ENCODE measurements around the gene DIP2A.

Gene DIP2A

DNA sequence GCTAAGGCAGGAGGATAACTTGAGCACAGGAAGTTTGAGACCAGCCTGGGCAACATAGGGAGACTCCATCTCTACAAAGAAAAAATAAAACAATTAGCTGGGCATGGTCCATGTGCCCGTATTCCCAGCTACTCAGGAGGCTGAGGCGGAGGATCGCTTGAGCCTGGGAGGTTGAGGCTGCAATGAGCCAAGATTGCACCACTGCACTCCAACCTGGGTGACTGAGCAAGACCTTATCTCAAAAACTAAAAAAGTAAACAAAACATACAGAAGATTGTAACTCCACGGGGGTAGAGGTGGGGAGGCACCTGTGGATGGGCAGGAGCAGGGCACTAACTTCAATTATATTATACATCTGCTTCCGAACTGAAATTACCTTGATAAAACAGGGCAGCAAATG is 141.6 kb downstream of the DIP2A start:
- no peak for DNase-seq

DNA sequence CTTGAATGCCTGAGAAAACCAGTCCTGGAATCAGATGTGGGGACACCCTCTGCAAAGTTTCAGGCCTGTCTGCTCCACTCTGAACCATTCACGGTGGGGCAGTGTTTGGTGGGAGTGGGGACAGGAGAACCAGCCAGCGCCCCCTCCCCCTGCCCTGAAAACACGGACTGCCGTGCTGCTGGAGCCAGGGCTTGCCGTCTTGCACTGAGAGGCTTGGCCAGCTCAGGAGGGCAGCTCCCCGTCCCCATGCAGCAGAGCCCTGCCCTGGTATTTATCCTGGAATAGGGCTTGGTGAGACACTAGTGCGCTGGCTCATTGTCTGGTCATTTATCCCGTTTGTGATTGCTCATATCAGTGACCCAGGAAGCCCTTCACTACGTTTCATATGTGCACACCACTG is 142.3 kb downstream of the DIP2A start:
- DNase-seq, result no peak

DNA sequence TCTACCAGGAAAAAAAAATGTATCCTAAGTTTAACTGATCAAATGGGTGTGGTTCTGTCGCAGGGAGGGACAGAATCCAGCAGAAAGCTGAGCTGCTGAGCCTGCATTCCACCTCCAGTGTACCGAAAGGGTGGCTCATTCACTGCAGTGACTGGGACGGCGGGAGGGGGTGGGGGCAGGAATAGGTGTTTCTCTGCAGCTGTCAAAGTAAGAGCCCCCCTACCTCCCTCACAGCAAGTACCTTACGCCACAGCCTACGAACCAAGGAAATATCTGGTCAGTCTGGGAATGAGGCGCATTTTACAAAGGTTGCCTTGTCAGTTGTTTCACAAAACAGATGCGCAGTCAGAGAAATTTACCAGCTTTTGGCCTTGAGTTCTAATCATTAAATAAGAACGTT is 144.5 kb downstream of the DIP2A start:
- no peak for DNase-seq

DNA sequence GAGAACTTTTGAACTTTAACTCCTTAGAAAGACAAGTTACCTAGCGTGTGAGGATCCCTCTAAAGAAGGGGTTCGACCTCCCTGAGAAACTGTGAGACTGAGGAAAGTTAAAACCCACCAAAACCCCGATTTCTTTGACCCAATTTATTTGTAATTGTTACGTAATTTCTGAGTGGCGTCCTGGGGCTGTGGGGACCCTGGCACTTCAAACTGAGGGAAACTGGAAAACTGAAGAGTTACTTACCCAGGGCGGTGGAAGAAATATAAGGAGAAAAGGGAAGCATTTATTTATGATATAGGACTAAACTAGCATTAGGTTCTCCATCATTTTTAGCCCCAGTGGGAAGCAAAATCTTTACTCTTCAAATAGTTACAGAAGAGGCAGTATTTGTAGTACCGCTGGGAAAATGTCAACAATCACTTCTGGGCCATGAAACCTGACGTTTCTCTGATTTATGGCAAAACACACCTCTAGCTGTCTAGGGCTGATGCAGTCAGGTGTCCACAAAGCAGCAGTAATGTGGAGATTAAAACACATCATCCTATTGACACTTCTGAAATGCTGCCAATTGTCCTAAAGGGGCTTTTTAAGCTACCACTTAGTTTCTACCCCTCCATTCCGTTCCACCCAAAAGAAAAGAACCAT is 145.8 kb downstream of the DIP2A start:
- no peak for DNase-seq

DNA sequence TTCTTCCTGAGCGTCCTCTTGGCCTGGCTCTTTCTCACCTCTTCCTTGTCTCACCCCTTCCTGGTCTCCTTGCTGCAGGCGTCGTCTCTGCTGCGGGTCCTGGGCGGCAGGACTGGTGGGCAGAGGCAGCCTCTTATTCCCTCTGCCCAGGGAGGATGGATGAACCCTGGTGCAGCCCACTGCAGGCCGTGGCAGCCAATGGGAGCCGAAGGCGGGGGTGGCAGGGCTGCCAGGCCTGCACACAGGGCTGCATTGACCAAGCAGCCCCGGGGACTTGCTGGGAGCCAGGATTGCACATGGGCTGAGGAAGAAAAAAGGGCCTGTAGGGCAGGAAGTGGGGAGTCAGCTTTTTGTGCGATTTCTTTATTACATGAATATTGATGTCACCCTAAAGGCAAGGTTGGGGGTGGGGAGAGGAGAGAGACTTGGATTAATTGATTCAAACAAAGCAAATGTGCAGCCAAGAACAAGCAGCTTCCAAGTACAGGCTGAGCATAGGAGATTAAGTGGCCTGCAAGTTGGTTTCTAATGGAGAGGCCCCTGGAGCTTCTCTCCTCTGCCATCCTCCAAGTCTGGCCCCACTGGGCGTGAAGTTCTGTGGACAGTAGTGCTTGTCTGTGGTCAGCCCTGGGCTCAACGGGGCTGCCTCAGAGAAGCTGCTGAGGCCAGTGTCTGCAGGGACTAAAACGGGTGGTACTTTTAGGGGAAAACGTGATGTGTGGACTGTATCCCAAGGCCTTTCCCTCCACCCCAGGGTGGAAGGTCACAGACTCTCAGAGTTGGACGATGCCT is 146.5 kb downstream of the DIP2A start, which contains the start of gene S100B:
TSS of gene S100B (minus strand) at position 108 of the 792 bp plus-strand sequence. CDS start 2,667 bp downstream, outside the sequence.
- no peak for DNase-seq

DNA sequence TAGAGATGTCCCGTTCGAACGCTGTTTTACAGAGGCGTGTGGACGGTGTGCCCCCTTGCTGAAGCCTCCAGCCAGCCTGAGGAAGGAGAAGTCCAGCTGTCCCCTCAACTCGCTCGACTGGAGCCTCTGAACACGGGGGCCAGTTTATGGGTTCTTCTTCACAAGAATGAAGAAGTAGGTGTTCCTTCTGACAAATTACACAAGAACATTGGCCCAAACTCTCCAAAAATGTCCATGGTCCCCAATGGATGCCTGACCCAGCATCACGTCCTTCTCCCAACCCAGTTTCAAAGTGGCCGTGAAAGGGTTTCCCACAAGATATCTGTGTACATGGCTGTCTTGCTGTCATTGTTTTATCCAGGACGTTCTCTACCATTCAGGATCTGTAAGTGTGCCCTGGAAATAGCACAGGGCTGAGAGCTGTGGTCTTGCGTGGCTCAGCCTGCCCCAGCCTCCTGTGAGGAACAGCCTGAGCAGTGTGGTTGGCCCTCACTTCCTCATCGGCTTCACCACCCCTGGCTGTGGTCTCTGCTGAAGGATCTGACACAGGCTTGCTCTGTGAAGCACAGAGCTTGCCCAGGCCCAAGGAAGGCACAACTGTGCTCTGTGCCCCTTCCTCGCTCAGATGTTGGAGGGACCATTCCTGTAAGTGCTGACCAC is 147.2 kb downstream of the DIP2A start:
- DNase-seq, result no peak

DNA sequence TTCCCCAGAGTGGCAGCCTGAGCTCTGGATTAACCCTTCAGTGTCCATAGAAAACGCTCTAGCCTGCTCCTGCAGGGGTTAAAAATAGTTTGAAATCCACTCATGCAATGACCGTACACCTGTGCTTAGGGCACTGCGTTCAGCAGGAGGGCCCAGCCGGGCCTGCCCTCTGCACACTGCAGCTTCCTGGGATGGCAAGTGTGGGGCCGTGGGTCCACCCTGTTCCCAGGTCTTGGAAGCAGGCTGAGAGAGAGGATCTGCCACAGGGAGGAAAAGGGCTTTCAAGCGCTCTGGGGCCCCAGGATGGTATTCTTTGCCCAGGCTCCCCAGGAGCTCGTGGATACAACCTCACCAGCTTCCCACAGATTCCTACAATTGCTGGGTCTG is 147.7 kb downstream of the DIP2A start:
- no peak for DNase-seq

DNA sequence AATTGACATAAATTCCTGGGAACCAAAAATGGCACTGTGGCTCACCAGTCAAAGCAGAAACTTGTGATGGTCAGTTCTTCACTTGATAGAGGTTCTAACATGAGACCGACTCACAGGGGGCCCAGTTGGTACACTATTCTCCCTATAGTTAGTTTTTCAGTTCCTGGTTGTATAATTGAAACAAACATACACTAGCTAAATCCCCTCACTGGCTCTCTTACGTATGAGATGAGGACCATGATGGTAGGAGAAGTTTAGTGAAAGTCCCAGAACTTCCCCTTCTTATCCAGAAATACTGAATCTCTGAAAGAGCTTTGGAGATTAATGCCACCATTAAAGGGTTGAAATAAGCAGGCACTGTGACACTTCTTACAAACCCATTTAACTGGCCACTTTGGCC is 148.9 kb downstream of the DIP2A start:
- no peak for DNase-seq

DNA sequence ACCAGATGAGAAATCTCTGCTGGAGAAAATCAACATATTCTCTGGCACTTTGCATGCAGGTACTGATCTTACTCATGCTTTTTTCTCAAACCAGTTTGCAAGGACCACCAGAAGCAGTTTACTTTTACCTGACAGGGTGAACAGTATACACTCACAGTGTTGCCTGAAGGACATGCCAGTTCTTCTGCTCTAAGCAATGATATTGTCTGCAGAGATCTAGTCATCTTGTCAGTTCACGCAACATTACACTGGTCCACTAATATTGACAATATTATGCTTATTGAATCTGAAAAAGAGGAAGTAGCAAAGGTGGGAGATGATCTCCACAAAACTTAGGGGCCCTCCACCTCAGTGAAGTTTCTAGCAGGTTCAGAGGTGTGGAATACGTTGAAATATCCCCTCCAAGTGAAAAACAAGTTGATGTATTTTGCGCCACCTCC is 150.0 kb downstream of the DIP2A start:
- no peak for DNase-seq

DNA sequence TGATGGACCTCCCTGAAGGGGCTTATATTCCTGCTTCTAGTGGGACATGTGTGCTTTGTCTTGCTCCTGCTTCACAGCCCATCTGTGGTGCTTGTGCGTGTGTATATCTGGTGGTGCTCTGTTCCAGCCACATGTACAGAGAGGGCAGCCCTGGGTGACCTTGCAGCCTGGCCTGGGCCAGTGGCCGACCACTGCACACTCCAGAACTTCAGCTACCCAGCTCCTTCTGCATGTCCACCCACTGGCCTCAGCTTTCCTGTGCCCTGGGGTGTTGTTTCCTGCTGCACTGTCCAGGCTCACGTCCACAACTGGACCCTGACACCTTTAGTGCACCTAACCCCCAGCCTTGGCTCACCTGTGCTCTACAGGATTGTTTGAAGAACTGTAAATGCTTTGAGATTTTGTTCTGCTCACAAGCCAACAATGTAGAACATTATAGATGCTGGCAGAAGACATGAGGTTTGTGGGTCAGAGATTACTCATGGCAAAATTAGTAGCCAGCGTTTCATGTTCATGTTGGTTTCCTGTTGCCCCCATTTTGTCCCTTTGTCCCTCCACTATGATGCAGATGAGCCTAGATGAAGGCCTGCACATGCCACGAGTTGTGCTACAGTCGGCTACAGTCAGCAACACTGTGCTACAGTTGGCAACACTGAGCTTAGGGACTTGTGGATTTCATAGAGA is 151.5 kb downstream of the DIP2A start:
- DNase-seq, result no peak

DNA sequence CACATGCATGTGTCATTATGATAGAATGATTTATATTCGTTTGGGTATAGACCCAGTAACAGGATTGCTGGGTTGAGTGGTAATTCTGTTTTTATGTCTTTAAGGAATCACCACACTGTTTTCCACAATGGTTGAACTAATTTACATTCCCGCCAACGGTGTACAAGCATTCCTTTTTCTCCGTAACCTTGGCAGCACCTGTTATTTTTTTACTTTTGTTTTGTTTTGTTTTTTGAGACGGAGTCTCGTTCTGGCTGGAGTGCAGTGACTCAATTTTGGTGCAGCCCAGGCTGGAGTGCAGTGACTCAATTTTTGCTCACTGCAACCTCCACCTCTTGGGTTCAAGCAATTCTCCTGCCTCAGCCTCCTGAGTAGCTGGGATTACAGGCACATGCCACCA is 154.7 kb downstream of the DIP2A start:
- DNase-seq, result no peak

DNA sequence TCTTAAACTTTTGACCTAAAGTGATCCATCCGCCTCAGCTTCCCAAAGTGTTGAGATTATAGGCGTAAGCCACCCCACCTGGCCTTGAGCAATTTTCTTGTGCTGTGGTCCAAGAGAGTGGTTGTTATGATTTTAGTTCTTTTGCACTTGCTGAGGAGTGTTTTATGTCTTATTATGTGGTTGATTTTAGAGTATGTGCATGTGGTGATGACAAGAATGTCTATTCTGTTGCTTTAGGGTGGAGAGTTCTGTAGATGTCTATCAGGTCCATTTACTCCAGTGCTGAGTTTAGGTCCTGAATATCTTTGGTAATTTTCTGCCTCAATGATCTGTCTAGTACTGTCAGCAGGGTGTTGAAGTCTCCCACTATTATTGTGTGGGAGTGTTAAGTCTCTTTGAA is 157.4 kb downstream of the DIP2A start:
- no peak for DNase-seq

DNA sequence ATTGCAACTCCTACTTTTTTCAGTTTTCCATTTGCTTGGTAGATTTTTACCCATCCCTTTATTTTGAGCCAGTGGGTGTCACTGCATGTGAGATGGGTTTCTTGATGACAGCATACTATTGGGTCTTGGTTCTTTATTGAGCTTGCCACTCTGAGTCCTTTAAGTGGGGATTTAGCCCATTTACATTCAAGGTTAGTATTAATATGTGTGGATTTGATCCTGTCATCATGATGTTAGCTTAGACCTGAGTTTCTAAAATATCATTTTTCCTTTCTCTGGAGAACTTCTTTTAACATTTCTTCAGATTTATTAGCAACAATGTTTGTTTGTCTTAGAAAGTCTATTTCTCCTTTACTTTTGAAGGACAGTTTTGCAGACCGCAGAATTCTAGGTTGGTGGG is 158.0 kb downstream of the DIP2A start:
- no peak for DNase-seq

DNA sequence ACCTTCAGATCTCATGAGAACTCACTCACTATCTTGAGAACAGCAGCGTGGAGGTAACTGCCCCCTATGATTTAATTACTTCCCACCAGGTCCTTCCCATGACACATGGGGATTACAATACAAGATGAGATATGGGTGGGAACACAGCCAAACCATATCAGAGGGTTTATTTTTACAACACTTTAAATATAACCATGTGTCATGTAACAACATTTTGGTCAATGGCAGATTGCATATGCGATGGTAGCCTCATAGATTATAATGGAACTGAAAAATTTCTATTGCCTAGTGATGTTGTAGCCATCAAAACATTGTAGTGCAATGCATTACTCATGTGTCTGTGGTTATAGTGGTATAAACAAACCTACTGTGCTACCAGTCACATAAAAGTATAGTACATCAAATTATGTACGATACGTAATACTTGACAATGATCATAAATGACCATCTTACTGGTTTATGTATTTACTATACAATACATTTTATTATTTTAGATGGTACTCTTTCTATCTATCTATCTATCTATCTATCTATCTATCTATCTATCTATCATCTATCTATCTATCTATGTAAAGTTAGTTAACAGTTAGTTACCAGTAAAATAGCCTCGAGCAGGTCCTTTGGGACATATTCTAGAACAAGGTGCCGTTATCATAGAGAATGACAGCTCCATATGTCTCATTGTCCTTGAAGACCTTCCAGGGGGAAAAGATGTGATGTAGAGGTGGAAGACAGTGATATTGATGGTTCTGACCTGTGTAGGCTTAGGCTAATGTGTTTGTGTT is 158.8 kb downstream of the DIP2A start:
- peak; percentile 9 for DNase-seq

DNA sequence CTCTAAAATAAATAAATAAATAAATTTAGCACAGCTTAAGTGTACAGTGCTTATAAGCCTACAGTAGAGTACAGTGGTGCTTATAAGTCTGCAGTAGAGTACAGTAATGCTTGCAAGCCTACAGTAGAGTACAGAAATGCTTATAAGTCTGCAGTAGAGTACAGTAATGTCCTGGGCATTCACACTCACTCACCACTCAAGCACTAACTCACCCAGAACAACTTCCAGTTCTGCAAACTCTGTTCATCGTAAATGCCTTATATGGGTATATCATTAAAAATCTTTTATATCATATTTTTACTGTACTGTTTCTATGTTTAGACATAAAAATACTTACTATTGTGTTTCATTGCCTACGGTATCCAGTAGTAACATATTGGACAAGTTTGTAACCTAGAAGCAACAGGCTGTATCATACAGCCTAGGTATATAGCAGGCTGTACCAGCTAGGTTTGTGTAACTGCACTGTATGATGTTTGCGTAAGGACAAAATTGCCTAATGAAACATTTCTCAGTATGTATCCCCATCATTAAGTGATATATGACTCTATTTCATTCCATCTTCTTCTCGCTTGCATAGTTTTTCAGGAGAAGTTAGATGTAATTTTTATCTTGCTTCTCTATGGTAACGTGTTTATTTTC is 160.2 kb downstream of the DIP2A start:
- DNase-seq, result no peak
